GM18499 (cell line): ENCODE measurements around the gene HEATR5A.
"Not testable (repeated sequence)": the region's sequence is repeated elsewhere in the genome, so short reads cannot be mapped to it uniquely, and the experiment has no call there.

Source experiments
- ATAC-seq: cut with Tn5 transposase; IDR thresholded peaks from one replicate; pipeline ENCODE4 v1.9.1; 2021; ENCODE audit warnings: moderate number of reproducible peaks; ENCODE audit not compliant: insufficient read depth, unreplicated experiment

The HEATR5A gene

GRCh38 chr14:31420319-31421111 lies at the start of gene HEATR5A:
Gene HEATR5A (minus strand): TSS chr14:31420550. CDS start chr14:31402975, 17,575 bp downstream.
- ATAC-seq = peak; percentile 87

- ATAC-seq = no peak
Measured at GRCh38 chr14:31466554-31466953, 46.2 kb upstream of the HEATR5A start.

DNA sequence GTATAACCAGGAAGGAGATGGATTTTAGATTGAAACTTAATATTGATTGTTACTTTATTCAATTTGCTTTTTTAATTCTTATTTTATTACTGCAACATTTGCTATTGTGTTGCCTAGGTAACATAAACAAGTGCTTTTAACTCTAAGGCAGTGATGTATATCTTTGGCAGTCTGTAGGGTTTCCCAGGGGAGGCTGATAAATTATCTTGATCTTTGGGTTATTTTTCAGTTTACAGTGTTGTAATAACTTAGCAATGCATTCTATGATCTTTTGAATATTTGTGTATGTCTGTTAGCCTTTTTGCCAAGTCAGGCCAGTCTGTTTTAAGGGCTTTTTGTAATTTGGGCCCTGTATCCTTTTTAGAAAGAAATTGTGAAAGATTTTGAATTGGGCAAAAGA lies 44.8 kb upstream of the HEATR5A start:
- no peak for ATAC-seq

- ATAC-seq = not testable (repeated sequence)
Measured at GRCh38 chr14:31462450-31462849, 42.1 kb upstream of the HEATR5A start.

GRCh38 chr14:31461545-31461944 lies 41.2 kb upstream of the HEATR5A start:
- ATAC-seq = no peak

DNA sequence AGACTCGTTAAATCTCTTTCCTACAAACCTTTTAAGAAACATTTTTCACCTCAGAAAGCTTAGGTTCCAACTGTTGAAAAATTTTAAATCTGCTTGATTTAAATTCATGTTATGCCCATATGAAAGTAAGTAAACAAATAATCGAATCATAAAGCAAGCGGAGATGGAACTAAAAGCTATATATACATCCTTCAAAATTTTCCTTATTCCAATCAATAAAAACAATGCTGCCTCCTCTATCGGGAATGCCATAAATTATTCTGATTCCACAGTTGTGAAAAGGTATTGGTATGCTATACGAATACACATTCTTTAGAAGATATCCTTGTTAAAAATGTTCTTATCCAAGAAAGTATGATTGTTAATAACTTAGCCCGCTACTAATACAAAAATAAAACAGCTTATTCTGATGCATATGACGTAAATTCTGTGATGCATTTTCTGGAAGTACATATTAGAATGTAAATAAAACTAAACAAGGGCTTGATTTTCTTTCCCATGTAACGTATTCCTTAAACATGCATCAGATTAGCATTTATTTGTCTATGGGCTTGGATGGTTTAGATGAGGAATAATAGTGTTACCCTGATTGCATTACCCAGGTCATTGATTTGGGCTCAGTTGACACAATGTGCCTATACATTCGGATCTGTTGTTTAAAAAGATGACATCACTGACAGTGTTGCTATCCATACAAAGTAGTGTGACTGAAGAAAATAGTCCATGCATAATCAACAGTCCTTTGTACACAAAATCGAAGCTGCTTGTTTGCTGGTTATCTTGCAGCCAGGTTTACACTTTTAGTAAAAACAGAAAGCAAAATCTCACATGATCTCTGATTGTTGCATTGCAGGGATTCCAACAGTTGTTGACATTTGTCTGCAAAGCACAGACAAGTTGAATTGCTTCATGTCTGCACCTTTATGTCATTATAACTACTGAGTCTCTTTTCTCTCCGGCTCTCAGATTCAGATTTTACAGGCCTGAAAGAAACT lies 37.6 kb upstream of the HEATR5A start:
- no peak for ATAC-seq

DNA sequence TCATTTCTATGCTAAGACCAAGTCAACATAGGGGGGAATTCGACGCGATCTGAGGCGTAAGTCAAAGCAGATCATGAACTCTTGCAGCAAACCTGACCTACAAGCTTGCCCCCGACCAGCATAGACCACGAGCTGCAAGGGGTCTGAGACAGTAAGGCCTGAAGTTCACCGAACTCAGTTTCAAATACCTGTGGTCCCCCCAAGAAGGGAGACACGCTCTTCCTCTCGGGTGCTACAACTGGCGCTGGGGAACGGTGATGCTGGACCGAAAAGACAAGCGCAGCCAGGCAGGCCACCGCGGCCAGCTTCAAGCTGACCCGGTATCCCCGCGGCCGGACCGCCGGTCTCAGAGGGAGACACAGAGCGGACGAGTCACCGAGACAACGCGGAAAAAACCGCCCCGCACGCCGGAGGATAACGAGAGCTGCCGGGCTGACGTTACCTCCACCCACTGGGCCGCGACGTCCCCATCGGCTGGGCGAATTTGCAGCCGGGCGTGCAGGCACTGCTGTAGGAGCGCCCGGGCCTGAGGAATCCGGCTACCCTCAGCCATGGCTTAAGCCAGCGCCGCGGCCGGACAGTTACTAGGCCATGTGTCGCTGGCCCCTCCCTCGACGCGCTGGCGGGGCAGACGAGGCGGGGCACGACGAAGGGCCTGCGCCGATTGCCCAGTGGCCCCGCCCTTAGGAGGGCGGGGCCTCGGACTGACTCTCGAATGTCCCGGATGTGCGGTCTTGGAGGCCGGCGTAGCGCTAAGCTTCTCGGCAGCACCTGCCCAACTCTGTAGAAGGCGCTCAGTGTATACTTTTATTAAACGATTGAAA lies 36.7 kb upstream of the HEATR5A start, which contains the start of gene DTD2:
Gene DTD2, minus strand, starts transcription at position 666 of the 824 bp plus-strand sequence. Its CDS starts 113 bp downstream, at position 553.
- ATAC-seq = peak; percentile 87

DNA sequence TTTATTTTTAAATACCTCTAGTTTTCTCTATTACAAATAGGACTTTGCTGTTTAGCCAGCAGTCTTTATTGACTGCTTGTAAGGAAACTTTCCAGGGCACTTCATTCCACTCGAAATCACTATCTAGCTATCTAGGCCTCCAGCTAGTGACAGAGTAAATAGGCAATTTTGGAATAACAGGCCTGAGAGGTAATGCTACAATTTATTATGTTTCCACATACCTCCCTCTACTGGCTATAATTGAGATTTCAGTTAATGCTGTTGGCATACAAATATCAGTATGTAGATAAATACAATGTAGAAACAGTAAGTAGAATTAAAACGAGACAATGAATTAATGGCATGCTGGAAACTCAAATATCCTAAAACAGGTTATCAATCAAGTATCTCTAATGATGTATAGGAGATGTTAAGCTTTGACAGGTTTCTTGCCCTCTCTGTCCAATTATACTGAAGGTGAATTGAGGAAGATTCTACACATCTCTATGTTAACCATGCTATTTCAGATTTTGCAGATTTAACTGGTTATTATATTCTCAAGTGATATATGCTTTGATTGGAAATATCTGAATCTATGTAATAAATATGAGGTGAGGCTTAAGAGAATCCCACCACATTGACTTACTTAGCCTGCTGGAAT lies 29.7 kb upstream of the HEATR5A start:
- peak; percentile 54 for ATAC-seq

GRCh38 chr14:31449136-31449535 lies 28.8 kb upstream of the HEATR5A start:
- ATAC-seq = no peak

GRCh38 chr14:31445703-31446102 lies 25.4 kb upstream of the HEATR5A start:
- no peak for ATAC-seq

- no peak for ATAC-seq
Measured at GRCh38 chr14:31442284-31442683, 21.9 kb upstream of the HEATR5A start.

GRCh38 chr14:31441273-31442111 lies 21.1 kb upstream of the HEATR5A start:
- ATAC-seq = no peak

DNA sequence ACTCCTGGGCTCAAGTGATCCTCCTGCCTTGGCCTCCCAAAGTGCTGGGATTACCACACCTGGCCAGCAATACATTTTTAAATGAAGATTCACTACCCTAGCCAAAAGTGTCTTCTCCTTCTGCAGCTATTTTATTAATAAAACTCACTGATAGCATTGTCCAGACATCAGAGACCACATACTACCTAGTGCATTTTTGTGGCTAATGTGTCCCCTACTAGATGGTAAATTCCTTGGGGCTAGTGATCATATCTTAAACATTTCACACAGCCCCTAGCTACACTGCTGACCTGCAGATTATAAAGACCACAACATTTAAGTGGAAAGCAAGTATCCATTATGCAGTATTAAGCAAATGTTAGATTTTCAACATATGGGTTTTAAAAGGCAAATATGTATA lies 19.9 kb upstream of the HEATR5A start:
- ATAC-seq = no peak

GRCh38 chr14:31439561-31439960 lies 19.2 kb upstream of the HEATR5A start:
- ATAC-seq = no peak

GRCh38 chr14:31437045-31437691 lies 16.8 kb upstream of the HEATR5A start:
- ATAC-seq = not testable (repeated sequence)

- ATAC-seq = no peak
Measured at GRCh38 chr14:31435276-31435675, 14.9 kb upstream of the HEATR5A start.

DNA sequence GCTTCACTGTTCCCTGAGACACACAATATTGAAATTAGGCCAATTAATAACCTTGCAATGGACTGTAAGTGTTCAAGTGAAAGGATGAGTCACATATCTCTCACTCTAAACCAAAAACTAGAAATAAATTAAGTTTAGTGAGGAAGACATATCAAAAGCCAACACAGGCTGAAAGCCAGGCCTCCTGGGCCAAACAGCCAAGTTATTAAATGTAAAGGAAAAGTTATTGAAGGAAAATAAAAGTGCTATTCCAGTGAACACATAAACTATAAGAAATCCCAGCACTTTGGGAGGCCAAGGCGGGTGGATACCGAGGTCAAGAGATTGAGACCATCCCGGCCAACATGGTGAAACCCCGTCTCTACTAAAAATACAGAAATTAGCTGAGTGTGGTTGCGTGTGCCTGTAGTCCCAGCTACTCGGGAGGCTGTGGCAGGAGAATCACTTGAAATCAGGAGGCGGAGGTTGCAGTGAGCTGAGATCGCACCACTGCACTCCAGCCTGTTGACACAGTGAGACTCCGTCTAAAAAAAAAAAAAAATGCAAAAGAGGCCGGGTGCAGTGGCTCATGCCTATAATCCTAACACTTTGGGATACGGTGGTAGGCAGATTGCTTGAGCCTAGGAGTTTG lies 10.4 kb upstream of the HEATR5A start:
- ATAC-seq = no peak

DNA sequence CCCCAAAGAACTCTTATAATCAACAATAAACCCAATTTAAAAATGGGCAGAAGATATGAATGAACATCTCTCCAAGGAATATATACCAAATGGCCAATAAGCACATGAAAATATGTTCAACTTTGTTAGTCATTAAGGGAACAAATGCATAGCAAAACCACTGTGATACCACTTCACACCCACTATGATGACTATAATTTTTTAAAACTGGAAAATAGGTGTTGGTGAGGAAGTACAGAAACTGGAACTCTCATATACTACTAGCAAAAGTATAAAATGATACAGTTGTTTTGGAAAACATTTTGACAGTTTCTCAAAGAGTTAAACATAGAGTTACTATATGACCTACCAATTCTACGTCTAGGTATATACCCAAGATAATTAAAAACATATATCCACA lies 9.4 kb upstream of the HEATR5A start:
- ATAC-seq = no peak
